Effector CD8-positive, alpha-beta T cell (primary cell): ENCODE data around the gene WIZ.
A peak's percentile ranks its signal among the peaks of the same experiment; 100 is the strongest.
"Not testable (repeated sequence)": the region's sequence is repeated elsewhere in the genome, so short reads cannot be mapped to it uniquely, and the experiment has no call there.

Experiments
- DNase-seq: peaks from one replicate; lab custom pipeline; 2025; lab: John Stamatoyannopoulos, UW

Gene WIZ

DNA sequence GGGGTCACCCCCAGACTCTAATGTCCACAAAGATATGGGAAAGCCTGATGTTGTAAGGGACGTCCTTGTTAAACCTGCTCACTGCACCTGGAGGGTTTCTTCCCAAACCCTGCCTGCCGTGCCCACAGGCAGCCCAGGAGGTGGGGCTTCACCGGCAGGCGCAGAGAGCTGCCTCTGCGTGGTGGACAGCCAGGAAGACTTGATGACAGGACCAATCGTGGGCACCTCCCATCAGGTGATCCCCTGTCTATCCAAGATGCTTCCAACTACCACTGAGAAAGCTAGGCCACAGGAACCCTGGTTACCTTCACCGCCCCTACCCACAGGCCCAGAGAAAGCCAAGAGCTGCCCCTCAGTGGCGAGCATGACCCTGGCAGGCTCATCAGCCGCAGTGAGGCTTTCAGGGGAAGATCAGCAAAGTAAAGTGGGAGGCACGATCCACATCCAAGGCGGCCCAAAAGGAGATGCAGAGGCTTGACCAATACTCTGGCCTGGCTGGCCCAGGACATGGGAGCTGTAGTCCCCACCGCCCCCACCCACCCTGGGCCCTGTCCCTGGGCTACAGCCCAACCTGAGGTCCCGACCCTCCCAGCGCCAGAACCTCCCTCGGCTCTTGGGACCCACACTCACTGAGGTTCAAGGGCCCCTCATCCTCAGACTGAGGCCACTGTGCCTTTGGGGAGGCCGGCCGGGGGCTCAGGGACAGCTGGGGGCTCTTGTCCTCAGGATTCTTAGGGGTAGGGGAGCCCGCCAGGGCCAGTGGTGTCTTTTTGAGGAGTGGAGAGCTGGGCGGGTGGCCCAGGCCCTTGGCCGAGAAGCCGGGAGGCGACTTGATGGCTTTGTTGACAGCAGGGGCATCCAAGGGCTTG is 20.6 kb downstream of the WIZ start:
- DNase-seq: no peak

DNA sequence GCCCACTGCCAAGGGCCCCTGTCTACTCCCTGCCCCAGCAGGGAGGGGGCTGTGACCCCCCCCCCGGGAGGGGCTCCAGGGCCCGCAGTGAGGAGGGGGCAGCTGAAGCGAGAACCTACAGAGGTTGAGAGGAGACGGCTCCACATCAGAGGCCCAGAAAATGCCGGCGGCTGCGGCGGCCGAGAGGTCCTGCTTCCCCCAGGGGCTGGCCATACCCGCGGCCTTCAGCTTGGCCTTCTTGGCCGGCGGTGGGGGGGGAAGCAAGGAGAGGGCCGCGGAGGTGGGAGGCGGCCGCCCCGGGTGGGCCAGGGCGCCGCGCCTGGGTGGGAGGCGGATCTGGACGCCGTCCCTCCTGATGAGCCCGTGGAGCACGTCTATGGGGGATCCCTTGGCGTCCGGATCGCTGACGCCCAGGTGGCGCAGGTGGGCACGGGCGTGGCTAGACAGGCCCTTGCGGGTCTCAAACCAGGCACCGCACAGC is 21.7 kb downstream of the WIZ start:
- no peak for DNase-seq

DNA sequence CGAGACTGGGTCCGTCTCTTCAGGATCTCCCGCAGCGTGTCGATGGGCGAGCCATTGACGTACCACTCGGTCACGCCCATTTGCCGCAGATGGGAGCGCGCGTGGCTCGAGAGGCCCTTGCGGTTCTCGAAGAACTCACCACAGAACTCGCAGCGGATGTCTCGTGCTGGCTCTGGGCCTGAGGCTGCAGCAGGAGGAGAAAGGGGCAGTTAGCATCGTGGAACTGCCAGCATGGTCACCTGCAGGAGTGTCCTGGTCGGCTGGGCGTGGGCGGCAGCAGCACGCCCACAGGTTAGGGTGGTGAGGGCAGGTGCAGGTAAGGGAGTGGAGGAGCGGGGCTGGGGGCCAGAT is 22.4 kb downstream of the WIZ start:
- no peak for DNase-seq

DNA sequence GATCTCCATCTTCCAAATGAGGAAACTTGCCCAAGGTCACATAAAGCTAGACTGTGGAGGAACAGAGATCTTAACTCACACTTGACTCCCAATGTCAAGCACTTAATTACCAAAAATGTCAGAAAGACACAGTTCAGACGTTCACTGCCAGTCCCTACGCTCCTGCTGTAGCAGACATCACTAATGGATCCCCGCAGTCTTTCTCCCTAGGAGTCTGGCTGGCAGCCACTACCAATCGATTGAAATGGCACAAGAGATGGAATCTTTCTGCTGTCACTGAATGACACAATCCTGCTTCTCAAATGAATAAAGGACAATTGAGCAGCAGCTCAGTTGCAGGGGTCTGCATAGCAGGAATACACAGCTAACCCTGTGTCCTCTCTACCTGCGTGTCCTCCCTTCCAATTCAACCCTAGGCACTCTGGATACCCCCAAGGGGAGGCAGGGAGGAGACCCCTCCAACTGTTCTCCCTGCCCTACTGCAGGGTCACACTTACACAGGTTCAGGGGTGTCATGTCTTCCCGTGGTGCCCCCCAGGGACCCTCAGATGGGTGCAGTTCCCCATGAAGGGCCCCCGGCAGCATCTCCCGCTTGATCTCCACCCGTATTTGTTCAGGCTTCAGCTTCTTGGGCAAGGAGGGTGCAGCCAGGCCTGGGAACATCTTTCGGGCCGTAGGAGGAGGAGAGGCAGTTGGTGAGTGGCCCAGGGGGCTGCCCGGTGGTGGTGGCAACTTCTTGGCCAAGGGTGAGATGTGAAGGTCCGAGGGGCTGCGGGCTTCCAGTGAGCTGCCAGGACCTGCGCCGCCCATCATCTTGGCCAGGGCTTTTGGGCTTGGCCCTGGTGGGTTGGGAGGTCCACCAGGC is 23.0 kb downstream of the WIZ start:
- no peak for DNase-seq

DNA sequence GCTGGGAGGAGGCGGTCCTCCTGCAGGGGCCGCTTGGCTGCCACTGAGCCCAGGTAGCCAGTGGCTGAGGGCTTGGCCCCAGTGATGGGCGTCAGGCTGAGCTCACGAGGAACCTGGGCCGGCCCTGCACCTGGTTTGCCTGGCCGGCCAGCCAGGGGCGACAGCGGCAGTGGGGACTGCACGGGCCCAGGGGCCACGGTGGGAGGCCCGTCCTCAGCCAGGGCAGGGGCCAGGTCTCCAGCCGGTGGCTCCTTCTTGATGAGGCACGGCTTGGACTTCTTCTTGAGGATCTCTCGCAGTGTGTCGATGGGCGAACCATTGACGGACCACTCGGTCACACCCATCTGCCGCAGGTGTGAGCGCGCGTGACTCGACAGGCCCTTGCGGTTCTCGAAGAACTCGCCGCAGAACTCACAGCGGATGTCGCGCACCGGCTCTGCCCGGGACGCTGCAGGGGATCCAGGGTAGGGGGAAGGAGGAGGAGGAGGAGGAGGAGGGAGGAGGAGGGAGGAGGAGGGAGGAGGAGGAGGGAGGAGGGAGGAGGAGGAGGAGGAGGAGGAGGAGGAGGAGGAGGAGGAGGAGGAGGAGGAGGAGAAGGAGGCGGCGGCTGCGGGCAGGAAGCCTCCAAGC is 24.3 kb downstream of the WIZ start:
- DNase-seq: no peak

DNA sequence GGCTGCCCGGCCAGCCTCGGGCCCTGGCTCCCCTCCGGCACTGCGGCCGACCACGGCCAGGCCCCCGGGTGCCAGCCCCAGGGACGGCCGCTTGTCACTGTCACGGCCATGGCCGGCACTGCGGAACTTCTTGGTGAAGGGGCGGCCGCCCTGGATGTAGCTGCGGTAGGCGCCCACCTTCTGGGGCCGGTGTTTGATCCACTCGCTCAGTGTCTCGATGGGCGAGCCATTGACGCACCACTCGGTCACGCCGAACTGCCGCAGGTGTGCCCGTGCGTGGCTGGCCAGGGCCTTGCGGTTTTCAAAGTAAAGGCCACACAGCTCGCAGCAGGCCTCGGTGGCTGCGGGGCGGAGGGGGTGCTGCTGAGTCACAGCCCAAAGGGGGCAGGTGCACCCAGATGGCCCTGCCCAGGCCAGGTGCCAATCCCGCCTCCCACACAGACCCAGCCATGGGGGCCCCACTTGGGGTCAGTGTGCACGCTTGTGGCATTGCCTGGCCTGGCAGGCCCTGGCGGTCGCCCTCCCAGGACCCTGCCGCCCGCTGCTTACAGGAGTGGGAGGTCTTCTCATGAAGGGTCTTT is 25.0 kb downstream of the WIZ start:
- DNase-seq: no peak

DNA sequence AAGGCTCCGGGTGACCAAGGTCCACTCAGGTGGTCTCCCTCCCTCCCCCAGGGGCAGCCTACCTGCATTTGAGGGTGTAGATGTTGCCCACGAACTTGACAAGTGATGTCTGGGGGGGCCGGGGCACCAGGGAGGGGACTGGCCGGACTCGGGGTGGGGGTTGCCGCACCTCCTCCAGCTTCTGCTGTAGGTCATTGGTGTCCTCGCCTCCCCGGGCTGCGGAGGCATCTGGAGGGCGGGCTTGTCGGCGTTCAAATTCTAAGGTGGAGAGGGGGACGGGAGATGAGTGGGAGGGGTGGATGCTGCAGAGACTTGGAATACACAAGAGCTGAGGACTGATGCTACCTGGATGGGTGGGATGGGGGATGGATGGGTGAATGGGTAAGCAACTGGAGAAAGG is 25.6 kb downstream of the WIZ start:
- DNase-seq: no peak

DNA sequence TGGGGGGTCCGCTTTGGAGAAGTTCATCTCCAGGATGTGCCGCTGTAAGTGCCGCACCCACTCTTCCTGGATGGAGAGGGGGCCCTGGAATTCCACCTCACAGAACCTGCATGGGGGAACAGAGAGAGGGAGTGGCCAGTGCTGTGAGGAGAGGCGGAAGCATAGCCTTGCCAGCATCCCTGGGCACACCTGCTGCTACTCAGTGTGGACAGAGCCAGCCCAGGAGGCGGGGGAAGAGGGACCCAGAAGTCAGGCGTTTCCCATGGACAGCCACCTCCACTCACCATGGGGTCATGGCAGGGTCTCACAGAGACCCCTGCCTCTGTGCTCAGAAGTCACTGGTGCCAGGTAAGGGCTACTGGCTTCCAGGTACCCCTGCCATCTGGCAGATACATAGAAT is 26.6 kb downstream of the WIZ start:
- DNase-seq: no peak

DNA sequence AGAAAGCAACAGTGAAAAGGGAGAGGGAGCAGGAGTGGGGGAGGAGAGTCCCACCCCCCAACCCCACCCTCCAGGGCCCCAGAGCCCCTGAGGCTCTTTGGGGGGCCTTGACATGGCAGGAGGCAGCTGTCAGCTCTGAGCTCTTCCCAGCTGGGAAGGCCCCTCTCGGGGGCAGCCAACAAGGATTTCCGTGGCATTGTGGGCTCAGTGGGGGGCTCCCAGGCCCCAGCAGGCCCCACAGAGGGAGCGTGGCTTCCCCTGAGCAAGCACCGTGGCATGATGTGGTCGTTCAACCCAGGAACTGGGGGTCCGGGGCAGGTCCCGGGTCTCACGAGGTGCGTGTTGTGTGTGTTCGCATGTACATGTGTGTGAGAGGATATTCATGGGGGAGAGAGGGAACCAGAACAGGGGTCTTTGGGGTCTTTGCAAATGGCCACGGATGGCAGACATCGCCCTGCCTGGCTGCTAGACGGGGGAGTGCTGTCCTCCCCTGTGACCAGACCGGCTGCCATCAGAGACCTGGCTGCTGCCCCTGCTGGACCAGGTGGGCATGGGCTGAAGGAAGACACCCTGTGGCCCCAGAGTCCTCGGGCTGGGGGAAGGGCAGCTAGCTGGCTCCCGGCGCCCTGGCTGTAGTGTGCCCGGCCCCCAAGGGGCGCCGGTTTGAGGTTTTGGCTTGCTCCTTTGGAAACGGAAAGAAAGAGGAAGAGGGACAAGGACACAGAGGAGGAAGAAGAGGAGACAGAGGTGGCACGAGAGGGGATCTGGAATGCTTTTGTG is 27.3 kb downstream of the WIZ start:
- no peak for DNase-seq

DNA sequence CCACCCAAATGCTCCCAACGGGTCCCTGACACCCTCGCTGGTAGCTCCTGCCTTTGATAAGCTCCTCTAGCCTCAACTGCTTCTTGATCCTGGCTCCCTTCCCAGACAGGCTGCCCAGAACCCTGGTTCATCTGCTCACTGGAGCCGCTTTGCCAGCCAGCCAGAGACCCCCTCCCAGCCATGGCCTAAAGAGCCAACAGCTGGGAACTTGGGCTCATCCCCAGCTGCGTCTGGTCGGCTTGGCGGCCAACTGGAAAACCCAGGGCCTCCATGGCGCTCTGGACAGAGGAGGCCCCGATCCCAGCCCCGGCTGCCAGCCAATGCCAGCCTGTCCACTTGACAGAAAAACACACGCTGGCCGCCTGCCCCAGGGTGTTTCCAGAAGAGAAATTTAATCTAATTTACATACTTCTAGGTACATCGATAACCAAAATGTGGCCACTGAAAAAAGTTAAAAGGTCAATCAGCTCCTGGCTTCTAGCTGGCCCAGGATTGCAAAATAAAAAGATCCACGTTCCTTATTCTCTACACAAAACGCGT is 28.0 kb downstream of the WIZ start:
- no peak for DNase-seq

DNA sequence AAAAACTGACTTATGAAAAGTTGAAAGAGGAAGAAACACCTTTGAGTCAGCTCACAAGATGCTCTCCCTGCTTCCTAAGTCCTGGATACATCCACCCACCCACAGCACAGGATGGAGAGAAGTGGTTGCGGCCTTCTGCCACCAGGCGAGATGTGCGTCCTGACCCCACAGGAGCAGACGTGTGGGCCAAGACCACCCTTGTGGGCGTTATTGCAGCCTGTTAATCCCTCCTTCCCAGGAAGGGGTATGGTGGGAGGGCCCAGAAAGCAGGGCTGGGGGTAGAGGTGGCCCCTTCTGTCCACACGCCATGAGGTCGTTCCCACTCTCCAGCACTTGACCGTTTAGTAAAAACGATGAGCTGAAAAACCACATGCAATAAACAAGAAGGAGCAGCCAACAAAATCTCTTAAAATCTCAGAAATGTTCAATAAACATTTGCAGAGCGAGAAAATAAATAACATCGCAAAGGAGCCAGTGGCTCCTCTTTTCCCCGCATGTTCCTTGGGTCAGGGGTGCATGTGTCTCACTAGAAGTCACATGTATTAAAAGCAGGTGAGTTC is 28.5 kb downstream of the WIZ start:
- DNase-seq: no peak

DNA sequence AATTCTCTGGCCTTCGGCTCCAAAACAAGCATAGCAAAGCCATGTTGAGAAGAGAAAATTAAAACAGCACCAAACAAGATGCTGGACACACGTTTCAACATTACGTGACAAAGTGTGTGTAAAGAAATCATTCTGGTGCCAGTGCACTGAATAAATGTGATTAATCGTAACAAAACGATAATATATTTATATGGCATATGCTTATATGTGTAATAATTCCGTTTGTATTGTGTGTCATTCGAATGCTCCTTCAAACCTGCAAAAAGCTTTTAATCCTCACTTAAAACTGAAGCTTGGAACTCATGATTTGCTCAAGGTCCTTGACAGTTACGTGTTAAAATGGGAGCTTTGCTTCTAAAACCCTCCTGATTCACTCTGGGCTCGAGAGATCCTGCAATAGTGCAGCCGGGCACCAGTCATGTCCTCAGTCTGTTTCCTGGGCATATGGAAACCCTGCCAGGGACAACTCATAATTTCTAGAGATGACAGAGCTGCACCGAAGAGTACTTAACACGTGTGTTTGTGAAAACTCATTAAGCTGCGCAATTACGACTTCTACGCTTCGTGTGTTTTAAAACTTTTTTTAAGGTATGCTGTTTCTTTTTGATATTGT is 30.2 kb downstream of the WIZ start:
- DNase-seq: no peak

DNA sequence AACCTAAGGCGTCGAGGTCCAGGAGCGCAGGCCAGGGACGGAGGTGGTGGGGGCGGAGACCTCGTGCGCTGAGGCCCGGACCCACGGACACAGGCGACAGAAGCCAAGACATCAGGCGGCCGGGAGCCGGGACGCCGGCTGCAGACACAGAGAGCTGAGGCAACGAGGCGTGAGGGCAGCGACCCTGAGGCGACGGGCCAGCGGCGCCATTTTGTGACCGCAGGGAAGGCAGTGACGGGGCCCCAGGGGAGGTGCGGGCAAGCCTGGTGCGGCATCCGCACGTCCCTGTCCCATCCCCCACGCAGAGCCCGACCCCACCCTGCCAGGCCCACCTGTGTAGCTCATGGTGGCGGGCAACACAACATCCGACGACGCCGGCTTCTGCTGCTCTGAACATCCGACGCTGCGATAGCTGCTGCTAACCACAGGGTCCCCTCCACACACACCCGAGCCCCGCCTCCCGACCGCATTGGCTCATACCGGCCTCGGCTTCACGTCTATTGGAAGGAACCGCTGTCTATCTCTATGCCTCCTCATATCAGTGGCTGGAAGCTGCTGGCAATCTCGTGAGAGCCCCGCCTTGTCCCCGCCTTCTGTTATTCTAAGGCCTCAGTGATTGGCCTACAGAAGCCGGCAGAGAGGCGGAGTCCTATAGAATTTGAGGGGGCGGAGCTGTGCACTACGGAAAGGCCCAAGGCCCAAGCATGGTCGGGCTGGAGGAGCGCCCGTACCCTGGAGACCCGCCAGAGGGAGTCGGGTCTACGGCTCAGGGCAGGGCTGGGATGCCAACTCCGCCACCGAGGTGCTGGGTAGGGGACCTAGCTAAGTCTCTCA is 31.0 kb downstream of the WIZ start, which contains the start of gene AKAP8L:
Gene AKAP8L, minus strand, starts transcription at position 410 of the 834 bp plus-strand sequence. Its CDS starts 65 bp downstream, at position 345.
- DNase-seq: peak; percentile 96

DNA sequence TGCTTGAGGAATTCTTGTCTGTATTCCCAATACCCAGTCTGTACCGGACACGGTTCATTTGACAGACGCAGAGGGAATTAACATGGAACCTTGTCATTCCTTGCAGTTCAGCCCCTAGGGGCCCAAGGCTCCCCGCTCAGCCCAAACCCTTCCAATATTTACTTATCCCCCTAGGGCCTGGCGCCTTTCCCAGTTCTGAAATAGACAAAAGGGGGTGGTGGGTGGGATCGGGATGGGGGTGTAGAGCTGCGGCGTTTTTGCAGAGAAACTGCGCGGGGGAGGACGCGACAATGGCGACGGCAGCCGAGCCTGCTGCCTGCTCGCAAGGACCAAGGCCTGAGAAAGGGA is 31.6 kb downstream of the WIZ start:
- no peak for DNase-seq

DNA sequence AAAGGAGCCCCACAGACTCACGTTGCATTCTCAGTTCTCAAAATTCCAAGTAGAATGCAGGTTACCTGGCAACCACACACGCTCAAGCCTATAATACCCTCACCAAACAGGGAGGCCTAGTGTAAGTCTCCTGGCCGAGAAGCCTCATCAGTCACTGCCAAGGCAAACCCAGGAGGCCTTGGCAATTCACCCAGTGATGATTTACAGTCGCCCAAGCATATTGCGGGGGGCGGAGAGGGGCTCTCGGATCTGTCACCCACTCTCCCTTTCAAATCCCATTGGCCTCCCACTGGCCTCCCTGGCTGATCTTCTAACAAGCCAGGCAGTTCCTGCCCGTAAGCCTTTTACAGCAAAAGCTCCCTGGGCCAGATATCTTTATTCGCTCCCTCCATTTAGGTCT is 32.1 kb downstream of the WIZ start:
- no peak for DNase-seq

DNA sequence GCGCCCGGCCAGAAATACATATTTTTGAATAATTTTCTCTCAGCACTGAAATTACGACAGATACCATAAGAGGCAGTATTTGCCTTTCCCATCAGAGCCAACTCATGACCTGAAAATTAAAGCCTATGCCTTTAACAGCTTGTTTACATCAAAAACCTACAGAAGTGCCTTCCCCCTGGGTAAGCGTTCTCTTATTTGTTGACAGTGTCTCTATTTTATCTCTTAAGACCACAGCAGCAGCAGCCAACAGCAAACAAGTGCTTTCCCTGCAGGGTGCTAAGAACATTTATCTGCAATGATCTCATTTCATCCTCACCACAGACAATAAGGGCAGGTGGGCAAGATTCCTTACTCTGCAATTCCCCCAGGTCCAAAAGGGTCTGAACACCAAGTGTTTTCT is 36.9 kb downstream of the WIZ start:
- DNase-seq: no peak

DNA sequence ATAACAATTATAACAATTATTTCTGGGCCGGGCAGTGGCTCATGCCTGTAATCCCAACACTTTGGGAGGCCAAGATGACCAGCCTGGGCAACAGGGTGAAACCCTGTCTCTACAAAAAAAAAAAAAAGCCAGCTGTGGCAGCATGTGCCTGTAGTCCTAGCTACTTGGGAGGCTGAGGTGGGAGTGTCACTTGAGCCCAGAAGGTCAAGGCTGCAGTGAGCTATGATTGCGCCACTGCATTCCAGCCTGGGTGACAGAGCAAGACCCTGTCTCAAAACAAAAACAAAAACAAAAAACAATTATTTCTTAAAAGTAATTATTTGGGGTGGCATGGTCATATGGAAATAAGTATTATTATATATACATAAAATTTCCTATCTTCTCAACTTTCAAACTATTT is 38.4 kb downstream of the WIZ start:
- DNase-seq: not testable (repeated sequence)

DNA sequence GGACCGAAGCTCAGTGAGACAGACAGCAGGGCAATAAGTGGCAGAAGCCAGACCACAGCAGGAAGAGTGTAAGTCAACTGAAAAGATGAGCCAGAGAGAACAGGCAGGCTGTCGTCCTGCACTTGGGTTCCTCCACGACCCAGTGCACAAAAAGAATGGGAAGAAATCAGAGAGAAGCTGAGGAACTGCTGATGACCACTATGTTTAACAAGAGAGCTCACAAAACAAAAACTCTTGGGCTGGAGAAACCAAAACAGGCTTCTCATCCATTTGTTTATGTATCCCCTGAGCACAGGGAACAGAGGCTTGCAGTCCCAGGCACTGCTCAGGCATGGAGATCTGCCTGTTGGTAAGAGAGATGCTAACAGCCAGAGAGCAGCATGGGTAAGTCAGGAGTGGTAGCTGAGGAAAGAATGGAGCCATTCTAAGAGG is 45.0 kb downstream of the WIZ start:
- DNase-seq: no peak

DNA sequence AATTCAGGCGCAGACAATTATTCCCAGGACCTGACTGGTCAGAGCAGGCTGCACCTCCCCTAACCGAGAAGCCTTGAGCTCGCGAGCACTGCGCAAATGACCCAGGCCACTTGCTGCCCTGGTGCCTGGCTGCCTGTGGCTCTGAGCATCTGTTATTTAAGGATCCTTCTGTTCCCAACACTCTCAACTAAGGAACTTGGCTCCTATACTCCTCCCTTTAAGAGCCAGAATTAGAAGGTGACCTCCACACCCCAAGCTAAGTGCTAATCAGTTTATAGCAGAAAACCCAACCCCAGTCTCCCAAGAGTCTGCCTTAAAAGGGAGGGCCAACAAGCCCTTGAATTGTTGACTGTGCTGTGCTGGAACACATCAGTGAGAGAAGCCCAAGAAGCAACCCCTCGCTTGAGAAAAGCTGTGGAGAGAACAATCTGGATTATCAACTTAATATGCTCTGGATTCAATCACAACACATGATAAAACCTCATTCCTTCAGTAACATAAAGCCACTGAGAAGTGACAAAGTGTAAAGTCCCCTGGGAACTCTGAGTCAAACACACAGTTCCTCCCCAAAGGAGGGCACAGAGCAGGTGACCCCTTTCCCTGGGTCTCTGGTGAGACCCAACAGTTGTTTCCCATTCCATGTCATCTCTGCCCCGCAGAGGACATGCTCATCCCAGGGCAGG is 45.5 kb downstream of the WIZ start:
- DNase-seq: no peak
